ENCODE data around the gene KRT80. TPM values are rescaled to one million over a fixed set of nuclear protein-coding genes. Genes with fewer than 3 reads are reported as not detected.
A peak's percentile ranks its signal among the peaks of the same experiment; 100 is the strongest.

KRT80 gene
- total and polyA plus RNA-seq, 7 donors, result 0.11 to 14.0 (median 0.44) TPM

DNA sequence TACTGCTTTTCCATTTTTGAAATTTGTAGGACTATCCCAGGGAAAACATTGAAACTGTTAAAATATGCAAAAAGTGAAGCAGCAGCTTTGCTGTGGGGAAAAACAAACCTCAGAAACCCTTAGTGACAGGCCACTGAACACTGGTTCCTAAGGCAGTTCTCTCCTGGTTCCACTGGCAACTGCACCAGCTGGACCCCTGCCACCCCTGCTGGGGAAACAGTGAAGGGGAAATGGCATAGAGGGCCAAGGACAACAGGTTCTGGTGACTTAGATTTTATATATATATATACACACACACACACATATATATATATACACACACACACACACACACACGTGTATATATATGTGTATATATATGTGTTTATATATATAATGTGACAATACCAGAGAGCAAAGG, 25.0 kb upstream of the KRT80 start:
- intact Hi-C loops (cut with DNase I), result no loop called here
- no peak overlapping the region for H3K4me3 ChIP-seq
- DNase-seq, result no peak
- H3K4me1 ChIP-seq, result peaks cover 4% of the 10 kb centered on the region
- 4 to 29% (median 6%) methylated on average over 1 of the region's 1 CpG for WGBS, 3 donors
- H3K36me3 ChIP-seq (ENCODE audit: insufficient read depth in 1 of 2, low read depth in 1 of 2), result no peaks in the 10 kb centered on the region
- TF ChIP-seq, protein P1, sequence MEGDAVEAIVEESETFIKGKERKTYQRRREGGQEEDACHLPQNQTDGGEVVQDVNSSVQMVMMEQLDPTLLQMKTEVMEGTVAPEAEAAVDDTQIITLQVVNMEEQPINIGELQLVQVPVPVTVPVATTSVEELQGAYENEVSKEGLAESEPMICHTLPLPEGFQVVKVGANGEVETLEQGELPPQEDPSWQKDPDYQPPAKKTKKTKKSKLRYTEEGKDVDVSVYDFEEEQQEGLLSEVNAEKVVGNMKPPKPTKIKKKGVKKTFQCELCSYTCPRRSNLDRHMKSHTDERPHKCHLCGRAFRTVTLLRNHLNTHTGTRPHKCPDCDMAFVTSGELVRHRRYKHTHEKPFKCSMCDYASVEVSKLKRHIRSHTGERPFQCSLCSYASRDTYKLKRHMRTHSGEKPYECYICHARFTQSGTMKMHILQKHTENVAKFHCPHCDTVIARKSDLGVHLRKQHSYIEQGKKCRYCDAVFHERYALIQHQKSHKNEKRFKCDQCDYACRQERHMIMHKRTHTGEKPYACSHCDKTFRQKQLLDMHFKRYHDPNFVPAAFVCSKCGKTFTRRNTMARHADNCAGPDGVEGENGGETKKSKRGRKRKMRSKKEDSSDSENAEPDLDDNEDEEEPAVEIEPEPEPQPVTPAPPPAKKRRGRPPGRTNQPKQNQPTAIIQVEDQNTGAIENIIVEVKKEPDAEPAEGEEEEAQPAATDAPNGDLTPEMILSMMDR (IDR thresholded peaks at IDR 0.05), result no peak
- peaks cover 0 to 8% (median 0%) of the 10 kb centered on the region in 3 donors for H3K27me3 ChIP-seq (ENCODE audit: insufficient read depth in 3 of 3, low read length in 2 of 3)
- H3K27ac ChIP-seq, result no peak overlapping the region
- peak in 2 of 4 donors; percentile 25 to 32 for ATAC-seq
- no peaks in the 10 kb centered on the region for H3K9me3 ChIP-seq

DNA sequence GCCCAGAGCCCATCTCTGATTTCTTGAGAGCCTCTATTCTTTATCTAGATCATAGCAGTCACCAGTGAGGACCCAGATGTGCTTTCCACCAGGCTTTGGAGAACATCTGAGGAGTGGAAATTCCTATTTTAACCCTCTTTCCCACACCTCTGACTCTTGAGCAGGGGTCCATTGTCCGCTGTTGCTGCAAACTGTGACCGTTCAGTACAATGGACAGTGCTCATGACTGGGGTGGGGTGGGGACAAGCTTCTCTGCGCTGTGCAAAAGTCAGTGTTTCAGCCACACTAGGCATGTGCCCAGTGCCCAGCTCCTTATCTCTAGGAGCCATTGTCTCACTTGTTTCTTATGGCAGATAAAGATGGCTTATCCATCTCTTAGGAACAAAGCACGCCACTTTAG, 24.3 kb upstream of the KRT80 start:
- ATAC-seq, result no peak
- no peak overlapping the region for H3K4me3 ChIP-seq
- H3K27ac ChIP-seq, result no peak overlapping the region
- no peaks in the 10 kb centered on the region for H3K9me3 ChIP-seq
- H3K27me3 ChIP-seq (ENCODE audit: insufficient read depth in 3 of 3, low read length in 2 of 3), result peaks cover 0 to under 1% (median 0%) of the 10 kb centered on the region in 3 donors
- 75 to 84% (median 83%) methylated on average over 4 of the region's 4 CpGs for WGBS, 3 donors
- H3K4me1 ChIP-seq, result peaks cover 4% of the 10 kb centered on the region
- DNase-seq, result no peak
- no peaks in the 10 kb centered on the region for H3K36me3 ChIP-seq (ENCODE audit: insufficient read depth in 1 of 2, low read depth in 1 of 2)
- intact Hi-C loops (cut with DNase I), result no loop called here
- TF ChIP-seq, protein P1 (IDR thresholded peaks at IDR 0.05), result no peak

DNA sequence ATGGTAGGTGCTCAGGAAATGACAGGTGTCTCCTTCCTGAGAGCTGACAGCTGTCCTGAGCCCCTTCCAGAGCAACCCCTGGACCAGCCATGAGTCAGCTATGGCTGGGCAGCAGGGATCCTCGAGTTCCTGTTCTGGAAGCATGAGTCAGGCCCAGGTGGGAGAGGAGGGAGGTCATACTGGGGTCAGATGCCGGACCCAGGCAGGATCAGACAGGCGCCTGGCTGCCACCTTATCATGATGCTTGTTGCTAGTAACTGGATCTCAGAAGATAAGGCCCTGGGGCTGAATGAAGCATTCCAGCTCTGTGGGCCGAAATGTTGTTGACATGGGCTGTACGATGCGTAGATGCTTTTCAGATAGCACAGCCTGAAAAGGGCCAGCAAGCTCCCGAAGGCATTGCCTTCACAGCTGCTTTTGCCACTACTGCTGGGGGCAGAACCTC, 23.8 kb upstream of the KRT80 start:
- no peaks in the 10 kb centered on the region for H3K36me3 ChIP-seq (ENCODE audit: insufficient read depth in 1 of 2, low read depth in 1 of 2)
- WGBS, 3 donors, result 73 to 76% (median 75%) methylated on average over 7 of the region's 7 CpGs
- no peak for DNase-seq
- peak in 3 of 4 donors; percentile 61 to 70 (median 68) for ATAC-seq
- peaks cover 4% of the 10 kb centered on the region for H3K4me1 ChIP-seq
- intact Hi-C loops (cut with DNase I), result no loop called here
- H3K4me3 ChIP-seq, result no peak overlapping the region
- H3K27ac ChIP-seq, result no peak overlapping the region
- TF ChIP-seq, protein P1 (IDR thresholded peaks at IDR 0.05), result no peak
- no peaks in the 10 kb centered on the region for H3K27me3 ChIP-seq (ENCODE audit: insufficient read depth in 3 of 3, low read length in 2 of 3)
- no peaks in the 10 kb centered on the region for H3K9me3 ChIP-seq

DNA sequence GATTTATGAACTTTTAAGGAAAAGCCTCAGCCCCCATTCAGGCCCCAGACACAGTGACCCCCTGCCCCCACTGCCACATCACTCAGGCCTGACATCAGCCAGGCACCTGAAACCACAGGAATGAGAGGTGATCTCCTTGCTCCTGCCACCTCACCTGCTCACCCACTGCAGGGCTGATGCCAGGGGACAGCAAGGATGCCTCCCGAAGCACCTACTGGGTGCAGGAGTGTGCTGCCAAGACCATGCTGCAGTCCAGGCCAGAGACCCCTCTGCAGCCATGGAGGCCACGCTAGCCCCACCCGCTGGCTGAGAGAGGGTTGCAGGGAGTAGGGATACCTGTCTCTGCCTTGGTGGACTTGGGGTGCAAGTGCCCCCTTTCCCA, 22.6 kb upstream of the KRT80 start:
- no peaks in the 10 kb centered on the region for H3K36me3 ChIP-seq (ENCODE audit: insufficient read depth in 1 of 2, low read depth in 1 of 2)
- H3K27me3 ChIP-seq (ENCODE audit: insufficient read depth in 3 of 3, low read length in 2 of 3), result peaks cover 0 to 4% (median 0%) of the 10 kb centered on the region in 3 donors
- H3K4me1 ChIP-seq, result peaks cover 4% of the 10 kb centered on the region
- intact Hi-C loops (cut with DNase I), result loop anchor here in 1 of 2 donors (5.0 kb wide), 1 partner anchor 63 kb away; no protein-coding TSS in a partner anchor
- DNase-seq (no peak), ATAC-seq (no peak)
- no peaks in the 10 kb centered on the region for H3K9me3 ChIP-seq
- 76 to 92% (median 85%) methylated on average over 3 of the region's 3 CpGs for WGBS, 3 donors
- no peak overlapping the region for H3K4me3 ChIP-seq
- no peak overlapping the region for H3K27ac ChIP-seq
- TF ChIP-seq, protein P1 (IDR thresholded peaks at IDR 0.05), result no peak

All from psoas muscle (tissue), 8 donors.